Activated CD8-positive, alpha-beta memory T cell treated with anti-CD3 and anti-CD28 coated beads, Interleukin-2, amount 50 U/mL, for 1 hour (primary cell): ENCODE data around the gene LINC01488.

ENCODE experiments used
- DNase-seq: peaks from one replicate; pipeline ENCODE4 v3.0.0-alpha.2; 2020; ENCODE audit errors: extremely low read depth

Gene LINC01488

DNA sequence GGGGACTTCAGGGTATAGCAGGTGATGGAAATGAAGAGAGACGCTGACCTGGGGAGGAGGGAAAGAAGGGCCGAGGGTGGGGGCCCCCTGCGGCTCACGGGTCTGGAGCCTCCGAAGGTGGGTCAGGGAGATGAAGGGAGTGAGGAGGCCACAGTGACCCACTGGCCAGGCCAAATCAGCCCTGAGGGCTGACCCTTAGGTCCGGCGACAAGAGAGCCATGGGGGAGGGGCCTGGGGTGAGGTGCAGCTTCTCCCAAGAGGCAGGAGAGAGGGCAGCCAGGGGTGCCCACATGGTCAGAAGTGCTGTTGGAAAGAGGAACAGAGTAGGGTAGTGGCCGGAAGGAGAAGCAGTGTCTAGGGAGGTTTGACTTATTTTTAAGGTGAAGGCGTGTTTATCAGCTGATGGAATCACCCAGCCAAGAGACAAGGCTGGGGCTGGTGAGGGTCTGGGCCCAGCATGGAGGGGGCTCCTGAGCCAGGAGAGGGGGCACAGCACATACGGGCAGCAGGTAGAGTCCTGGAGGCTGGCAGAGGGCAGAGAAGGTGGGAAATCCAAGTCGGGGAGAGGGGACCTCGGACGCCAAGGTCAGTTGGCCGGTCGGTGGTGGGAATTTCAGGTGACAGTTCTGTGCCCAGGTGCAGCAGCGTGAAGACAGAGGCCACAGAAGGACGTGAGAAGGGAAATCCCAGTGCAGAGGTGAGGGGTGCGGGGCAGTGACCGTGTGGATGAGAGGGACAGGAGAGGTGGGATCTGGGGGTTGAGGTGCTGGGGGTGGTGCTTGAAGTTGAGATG lies 49.0 kb downstream of the LINC01488 start:
- DNase-seq: no peak

DNA sequence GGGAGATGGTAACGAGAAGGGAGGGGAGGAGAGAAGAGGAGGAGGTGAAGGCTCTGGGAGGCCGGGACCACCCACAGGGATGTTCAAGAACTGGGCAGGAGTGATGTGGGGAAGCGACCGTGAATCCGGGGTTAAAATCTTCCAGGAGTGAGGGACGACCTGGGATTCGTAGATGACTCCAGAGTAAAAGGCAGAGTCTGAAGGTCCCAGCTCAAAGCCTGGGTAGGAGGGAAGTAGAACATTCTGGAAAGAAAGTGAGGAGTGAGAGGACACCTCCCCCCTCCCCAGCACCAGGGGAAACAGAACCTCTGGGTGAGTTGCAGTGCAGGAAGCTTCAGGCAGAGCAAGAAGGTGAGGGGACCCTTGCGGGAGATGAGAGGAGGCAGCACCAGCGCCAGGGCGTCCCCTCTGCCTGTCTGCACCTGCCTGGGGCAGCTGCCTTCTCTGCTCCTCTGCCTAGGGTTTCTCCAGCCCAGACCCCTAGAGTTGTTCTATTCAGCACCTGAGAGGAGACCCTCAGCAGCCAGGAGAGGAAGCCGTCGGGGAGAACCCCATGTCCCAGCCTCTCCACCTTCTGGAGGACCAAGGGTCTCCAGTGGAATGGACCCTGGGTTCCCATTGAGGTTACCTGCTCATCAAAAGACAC lies 49.7 kb downstream of the LINC01488 start:
- DNase-seq: no peak

DNA sequence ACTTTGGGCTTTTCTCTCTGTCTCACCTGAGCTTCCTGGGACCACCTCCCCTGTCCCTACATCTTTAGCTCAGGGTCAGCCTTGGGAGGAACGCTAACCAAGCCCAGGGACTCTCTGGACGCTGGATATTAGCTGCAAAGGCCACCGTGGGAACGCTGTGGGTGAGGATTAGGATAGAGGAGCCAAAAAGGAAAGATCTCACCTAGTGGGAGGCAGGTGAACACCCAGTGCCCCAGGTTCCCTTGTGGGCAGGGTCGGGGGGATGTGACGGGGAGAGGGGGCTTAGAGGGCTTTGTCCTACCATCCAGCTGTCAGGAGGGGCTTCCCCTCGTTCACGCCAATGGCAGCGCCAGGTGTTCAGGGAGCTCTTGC lies 50.2 kb downstream of the LINC01488 start:
- no peak for DNase-seq

DNA sequence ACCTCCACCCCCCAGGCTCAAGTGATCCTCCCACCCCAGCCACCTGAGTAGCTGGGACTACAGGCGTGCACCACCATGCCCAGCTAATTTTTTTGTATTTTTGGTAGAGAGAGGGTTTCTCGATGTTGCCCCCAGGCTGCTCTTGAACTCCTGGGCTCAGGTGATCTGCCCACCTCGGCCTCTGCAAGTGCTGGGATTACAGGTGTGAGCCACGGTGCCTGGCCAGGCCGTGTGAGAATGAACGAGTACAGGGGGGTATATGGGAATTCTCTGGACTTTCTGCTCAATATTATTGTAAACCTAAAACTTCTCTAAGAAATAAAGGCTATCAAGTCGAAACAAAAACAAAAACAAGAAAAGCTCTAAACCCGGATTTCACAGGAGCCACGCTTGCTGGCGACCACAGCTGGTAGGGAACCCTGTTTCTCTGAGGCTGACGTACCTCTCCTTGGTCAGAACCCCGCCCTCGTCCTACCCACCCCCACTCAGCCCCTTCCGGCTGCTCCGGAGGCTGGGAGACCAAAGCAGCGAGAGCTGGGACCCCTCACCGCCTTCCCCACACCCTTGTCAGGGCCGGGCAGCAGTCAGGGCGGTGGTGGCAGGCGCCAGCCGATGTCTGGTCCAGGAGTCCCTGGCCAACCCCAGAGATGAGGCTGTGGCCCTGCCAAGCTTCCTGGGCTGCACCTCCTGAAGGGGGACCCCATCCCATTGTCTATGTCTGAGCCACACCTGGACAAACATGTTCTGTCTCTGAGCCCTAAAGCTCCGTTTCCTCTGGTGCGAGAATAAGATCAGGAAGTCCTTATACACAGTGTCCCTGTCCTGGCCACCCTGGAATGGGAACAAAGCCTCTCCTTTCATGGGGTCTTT lies 52.1 kb downstream of the LINC01488 start:
- no peak for DNase-seq

DNA sequence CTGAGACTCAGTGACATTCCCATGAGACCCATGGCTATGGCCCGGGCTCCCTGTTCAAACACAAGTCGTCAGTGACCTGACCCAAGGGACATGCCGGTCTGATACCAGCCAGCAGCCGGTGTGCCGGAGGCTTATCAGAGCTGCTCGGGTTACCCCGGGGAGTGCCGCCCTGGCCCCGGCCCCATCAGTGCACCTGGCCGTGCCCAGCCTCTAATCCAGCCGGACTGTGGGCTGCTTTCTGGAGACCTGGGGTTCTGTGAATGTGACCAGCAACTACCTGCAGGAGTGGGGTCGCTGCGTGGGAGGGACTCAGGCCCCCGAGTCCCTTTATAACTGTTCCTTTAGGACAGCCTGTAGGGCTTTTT lies 52.7 kb downstream of the LINC01488 start:
- DNase-seq: no peak

DNA sequence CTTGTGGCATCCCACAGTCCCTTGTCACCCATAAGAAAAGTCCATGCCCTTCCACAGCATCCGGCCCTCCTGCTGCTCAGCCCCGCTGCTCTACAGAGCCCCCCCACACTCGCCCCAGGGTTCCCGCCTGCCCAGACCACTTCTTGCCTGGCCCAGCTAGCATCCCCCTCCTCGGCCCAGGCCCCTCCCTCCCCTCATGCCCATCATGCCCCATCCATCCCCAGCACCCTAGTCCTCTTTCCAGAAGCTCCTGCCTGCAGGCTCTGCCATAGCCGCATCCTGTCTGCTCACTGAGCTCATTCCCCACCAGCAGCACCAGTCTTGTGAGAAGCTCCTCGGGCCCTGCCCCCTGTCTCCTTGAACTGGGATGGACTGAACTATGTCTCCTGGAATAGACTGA lies 54.4 kb downstream of the LINC01488 start:
- DNase-seq: no peak

DNA sequence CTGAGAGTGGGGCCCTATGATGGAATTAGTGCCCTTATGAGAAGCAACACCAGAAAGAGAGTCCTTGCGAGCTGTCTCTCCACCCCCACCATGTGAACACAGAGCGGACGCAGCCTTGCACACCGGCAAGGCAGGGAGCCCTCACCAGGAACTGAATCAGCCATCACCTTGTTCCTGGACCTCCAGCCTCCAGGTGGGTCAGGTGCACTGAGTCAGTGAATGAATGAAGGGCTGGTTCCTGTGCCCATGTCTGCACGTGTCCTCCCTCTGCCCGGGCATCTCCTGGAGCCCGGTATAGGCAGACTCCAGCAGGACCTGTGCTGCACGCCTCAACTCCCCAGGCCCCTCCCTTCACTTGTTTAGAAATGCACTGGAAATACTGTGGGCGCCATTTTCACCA lies 54.9 kb downstream of the LINC01488 start:
- no peak for DNase-seq

DNA sequence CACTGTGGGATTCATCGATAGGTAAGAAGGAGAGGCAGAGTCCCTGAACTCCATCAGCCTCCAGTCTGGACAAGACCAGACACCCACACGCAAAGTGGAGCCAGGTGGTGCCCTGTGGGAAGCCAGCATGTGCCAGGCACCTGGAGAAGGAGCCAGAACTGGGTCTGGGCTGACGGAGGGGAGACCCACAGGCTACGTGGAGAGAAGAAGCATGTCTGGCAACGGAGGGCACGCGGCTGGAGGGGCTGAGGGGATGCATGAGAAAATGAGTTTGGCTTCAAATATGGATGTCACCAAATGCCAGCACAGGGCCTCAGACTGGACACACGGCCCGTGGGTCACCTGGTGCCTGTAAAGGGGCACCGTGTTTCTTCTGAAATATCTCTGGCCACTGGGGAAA lies 55.7 kb downstream of the LINC01488 start:
- DNase-seq: no peak

DNA sequence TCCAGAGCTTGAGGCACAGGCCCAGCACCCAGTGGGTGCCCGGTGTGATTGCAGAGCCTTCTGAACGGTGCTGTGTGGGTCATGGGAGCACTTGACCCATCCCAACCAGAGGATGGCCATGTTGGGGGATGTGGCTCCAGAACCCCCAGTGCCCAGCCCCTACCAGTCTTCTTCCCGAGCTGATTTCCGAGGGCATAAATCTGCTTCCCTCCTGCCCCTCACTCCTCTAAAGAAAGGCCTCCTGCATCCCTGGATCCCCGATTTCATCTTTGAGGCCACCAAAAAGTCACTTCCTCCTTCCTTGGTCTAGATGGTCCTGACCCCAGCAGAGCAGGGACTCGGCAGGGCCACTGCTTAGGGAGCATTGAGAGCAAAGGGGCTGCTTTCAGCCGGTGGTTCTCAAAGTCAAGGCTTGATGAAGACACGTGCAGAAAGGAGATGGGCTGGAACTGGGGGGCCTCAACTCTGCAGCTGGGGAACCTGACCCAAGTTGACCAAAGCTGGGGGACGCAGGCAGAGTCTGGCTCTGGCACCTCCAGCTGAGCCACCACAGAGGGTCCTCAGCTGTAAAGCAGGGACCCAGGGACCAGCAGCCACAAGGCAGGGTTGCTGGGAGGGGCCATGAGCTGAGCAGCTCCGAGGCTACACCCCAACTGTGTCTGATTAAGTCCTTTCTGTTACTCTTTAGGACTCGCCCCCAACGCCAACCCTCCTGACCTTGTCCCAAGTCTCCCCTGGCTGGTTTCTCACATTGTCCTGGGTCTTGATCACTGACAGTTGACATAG lies 56.6 kb downstream of the LINC01488 start:
- no peak for DNase-seq

DNA sequence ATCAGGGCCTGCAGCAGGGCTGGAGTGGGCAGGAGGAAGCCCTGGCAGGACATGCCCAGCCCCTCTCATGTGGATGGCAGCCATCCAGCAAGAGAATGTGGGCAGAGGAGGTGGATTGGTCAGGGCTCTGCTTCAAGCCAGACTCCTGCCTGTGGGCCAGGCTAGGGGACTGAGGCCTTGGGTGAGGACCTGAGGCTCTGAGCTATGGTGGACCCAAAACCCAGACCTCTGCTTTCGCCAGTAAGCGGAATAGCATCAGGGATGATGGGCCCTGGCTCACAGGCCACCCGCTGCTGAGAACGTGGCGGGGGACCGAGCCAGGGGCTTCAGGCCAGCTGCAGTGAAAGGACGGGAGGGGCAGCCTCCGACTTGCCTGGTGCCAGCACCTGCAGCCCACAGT lies 57.4 kb downstream of the LINC01488 start:
- DNase-seq: no peak

DNA sequence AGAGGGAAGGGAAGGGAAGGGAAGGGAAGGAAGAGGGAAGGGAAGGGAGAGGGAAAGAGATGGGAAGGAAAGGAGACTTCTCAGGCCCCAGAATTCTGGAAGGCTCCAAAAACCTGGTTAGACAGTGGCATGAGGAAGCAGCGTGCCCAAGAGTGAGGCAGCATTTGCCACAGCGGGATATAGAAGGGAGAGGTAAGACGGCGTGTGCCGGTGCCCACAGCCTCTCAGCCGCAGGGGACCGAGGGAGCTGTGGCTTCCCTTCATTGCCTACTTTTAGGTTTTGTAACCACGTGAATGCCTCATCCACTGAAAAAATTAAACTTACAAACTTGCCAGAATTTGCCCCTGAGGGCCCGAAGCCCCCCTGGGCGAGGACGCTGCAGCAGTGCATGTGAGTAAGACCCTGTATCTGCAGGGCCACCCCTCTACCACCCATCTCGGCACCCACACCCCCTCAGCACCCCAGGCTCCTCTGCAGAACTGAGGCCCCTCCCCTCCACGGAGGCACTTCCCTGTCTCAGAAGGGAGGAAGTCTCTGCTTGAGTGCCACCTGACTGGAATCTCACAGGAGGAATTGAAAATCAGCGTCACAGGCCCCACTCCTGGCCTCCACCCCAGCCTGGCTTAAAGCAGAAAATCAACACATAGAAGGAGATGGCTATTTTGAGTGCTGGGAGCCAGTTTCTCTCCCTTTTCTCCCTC lies 58.1 kb downstream of the LINC01488 start:
- DNase-seq: no peak

DNA sequence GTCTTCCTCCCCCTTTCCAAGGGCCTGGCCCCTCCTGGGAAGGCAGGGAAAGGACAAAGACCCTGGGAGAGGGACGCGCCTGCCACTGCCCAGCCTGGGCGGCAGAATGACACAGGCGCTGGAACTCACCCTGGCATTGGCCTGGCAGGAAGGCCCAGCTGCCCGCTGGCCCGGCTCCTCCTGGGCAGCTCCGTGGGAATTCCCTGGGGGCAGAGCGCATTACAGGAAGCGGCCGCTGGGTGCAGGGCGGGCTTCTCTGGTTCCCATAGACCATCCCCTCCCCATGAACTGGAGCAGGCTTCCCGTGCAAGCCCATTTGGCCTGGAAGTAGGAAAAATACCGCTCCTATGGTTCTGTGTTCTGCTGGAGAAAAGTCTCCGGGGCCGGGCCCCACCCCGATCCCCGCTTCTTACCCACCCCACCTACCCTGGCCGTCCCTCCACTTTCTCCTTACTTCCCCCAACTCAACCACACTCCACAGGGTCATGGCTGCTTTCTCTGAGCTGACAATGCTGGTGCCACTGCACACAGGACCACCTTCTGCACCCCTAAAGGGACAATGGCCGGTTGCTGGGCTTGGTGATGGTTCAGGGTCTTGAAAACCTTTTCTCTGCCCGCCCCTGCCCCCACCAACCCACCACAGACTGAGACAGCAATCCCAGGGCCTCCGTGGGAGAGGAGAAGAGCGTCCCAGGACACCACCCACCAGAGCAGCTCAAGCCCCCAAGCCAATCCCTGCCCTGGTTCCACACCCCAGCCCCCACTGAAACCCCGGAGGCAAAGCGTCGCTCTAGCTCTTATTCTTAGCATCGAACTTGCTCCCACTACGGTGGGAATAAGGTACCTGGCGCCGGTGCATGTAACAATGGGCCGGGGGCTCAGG lies 58.9 kb downstream of the LINC01488 start:
- DNase-seq: no peak

DNA sequence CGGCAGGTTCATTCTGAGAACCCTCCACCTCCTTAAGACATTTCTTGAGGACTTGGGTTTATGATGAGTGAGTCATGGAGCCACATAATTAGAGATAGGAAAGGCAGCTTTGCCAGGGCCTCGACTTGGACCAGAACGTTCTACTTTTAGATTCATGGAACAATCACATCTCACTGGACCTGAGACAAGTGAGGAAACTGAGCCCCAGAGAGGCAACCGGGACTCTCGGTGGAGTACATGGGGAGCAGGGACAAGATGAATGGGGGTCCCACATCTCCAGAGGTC lies 59.5 kb downstream of the LINC01488 start:
- DNase-seq: no peak

DNA sequence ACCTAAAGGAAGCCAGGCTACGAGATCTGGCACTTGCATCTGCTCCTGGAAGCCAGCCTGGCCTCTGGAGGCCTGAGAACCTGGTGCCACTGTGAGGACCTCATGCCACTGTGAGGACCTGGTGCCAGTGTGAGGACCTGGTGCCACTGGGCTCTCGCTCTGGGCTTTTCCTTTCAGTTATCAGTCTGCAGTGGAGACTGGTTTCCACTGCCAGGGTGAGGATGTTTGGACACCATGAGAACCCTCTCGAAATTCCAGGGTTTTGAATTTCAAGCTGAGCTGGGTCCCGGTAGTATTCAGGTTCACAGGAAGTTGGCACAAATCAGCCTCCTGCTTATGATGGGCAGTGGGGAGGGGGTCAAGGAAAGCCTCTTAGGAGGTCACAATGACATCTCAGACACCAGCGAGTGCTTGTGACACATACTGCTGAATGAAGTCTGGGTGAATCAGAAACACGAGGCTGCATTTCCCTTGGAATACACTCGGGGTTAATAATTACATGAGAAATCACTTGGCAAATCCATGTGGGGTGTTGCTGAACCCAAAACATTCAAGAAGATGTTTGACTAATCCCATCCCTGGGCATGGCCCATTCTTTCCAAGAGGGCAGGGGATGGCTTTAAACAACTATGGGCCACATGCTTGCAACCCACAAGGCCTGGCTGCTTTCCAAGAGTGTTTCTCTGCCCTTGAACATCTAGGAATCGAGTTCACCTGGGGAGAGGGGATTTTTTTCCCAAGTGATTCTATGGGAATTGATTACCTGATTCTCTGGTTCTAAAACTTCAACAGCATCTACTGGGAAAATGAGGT lies 60.2 kb downstream of the LINC01488 start:
- no peak for DNase-seq

DNA sequence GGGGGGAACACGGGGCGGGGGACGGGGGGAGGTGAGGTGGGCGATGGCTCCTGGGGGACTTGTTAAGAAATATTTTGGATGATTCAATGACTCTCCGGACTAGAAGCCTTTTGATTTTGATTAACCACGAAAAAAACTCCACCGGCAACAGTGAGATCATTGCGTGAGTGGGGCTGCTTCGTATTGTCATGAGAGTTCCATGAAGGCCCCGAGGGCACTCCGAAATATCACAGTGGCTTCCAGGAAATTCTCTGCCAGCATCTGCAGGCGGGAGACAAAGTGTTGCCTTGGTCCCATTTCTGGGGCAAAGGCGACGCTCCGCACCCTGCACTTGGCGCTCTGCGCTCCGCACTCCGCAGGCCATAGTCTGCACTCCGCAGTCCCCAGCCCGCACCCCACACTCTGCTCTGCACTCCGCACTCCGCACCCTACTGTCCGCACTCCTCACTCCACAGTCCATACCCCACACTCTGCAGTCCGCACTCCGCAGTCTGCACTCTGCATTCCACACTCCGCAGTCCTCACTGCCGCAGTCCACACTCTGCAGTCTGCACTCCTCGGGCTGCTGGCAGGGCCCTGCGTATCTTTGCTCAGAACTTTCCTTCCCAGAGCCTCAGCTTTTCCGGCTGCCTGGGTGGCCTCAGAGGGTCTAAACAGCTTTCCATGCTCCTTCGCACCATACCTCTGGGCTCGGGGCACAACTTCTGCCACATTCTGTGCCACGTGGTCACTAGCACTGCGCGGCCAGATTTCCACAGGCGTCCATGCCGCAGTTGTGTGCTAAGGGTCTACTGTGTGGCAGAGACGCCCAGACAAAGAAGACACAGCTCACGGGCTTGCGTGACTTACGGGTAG lies 61.1 kb downstream of the LINC01488 start:
- DNase-seq: no peak
